Measurements from ENCODE around the gene PRTG.
"Not testable (repeated sequence)": the region's sequence is repeated elsewhere in the genome, so short reads cannot be mapped to it uniquely, and the experiment has no call there.

PRTG gene

DNA sequence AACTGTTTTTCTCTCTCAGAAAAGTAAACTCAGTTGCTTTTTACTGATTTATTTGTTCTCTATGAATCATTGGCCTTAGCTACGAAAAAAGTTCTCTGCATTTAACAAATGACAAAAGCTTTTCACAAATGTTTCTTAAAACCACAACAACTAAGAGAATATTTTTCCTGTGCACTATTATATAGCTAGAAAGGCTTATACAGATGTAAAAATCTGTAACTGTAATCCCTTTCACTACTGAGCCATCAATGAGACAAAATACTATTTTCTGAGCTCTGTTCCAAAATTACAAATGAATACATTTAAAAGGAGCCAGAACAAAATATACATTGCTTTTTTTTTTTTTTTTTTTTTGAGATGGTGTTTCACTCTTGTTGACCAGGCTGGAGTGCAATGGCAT is 109.2 kb downstream of the PRTG start:
- no peak for DNase-seq (ENCODE audit: low spot score)

DNA sequence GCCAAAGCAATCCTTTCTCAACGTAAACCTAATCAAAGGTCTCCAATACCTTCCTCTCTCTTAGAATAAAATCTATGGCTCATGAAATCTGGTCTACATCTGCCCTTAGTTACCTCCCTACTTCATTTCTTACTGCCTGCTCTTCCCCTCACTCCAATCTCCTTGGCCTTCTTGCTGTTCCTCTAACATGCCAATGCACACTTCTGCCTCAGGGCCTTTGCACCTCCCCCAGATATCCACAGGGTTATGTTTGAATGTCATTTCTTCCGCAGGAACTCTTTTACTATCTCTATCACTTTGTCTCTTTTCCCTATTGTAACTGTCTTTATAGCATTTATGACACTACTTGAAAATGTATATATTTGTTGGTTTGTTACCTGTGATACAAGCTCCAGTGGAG is 110.5 kb downstream of the PRTG start:
- no peak for DNase-seq (ENCODE audit: low spot score)

DNA sequence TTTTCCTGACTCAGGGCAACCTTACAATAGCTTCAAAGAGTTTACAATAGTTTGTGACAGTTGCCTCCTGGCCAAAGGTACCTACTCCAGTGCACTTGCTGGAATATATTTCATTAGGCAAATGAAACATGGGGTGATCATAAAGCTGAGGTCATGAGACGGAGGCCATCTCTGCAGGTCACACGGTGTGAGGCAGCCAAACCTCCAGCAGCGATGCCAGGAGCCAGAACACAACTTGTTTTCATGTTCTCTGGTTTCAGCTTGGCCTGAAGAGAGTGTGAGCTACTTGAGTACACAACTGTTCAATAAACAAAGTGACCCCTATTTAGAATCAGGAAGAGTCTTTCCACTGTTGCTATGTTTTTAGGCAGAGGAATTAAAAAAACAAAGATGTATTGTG is 112.1 kb downstream of the PRTG start:
- DNase-seq (ENCODE audit: low spot score): no peak

DNA sequence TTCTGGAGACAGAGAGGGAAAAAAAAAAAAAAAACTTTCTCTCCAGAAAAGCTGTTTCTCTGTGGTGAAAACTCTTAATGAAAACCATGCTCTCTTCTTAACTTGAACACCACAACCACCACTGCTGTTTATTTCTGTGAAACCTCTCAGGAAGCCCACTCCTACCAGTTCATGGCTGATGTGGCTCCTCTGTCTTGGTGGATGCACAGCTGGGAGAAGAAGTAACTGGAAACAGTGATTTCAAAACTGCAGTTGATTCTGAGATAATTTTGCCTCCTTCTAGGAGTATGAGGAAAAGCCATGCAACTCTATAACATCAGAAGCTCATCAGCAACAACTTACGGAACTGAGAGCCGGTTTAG is 114.6 kb downstream of the PRTG start:
- DNase-seq (ENCODE audit: low spot score): no peak

DNA sequence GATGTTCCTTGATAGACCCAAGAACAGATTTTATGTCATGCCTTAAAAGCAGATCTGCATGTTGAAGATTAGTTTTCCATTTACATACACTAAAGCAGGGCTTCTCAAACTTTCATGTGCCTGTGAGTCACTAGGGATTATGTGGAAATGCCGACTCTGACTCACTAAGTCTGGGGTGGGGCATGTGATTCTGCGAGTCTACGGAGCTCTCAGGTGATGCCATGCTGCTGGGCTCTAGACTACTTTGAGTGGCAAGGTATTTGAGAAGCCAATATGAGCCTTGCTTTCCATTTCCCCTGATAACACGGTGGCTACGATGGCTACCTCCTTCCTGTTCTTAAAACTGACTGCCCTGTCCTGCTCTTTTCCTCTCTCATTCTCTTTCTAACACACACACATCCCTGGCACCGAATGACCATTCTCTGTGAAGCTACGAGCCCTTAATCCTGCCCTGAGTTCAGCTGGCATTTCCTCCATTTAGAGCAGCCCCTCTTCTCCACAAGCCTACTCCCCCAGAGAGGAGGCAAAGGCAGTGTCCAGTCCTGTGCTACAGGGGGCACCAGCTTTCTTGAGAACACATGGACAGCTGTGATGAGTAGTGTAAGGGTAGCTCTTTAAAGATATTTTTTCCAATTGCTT is 115.1 kb downstream of the PRTG start:
- DNase-seq (ENCODE audit: low spot score): no peak

DNA sequence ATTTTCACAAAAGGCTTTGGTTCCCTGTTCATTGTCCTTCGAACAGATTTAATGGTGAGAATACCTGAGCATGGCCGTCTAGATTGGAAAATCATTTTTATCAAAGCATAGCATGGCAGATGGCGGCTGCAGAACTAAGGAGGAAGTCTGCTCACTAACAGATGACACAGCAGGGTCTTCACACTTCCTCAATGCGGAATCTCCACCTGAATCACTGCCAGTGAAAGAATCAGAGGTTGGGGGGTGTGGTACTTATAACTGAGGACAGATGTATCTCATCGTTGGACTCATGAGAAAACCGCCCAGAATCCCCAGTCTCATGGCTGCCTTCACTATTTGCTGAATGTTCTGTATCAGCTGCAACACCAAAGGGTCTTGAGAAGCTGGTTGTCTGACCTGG is 123.2 kb downstream of the PRTG start:
- DNase-seq (ENCODE audit: low spot score): no peak

DNA sequence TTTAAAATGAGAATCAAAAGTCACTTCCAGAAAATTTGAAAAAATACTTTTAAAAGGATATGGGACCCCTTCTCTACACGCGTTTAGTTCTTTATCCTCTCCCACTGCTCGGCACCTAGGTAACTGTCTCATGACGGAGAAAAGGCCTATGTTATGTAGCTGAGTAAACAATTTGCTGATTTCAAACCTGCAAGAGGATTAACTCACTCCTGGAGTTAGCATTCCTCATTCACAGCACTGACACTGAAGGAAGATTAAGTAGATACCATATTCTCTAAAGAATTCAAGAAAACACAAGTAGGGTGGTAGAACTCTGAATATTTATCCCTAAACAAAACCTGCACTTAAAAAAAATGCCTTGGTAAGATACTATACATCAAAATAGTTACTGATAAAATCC is 124.6 kb downstream of the PRTG start:
- no peak for DNase-seq (ENCODE audit: low spot score)

DNA sequence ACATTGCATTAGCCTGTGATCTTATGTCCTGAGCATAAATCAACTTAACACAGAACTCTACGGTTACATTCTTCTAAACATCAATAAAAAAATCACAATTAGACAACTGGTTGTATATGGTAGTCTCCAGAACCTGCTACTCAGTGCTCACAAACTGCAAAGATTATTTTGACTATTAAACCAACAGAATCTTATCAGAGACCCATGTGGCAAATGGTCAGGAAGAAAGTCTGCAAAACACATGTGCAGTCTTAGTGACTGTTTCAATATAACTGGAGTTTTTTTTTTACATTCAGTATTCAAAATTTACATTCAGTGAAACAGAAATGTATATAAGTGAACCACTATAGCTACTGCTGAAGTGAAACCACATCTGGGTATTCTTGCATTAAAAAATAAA is 127.5 kb downstream of the PRTG start:
- DNase-seq (ENCODE audit: low spot score): no peak

DNA sequence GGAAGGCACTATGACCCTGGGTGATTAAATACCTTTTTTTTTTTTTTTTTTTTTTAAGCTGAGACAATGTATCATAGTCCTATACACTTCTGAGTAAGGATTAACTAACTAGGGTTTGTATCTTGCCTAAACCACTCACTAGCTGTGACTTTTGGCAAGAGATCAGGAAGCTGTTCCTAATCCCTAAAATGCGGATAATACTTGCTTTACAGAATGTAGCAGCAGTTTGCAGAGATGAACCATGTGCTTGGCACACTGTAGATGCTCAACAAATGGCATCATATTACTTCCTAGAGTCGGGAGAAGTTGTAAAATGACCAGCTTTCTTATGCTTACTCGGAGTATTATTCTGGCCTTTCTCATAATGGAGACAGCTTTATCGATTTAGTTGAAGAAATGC is 129.2 kb downstream of the PRTG start:
- DNase-seq (ENCODE audit: low spot score): no peak

DNA sequence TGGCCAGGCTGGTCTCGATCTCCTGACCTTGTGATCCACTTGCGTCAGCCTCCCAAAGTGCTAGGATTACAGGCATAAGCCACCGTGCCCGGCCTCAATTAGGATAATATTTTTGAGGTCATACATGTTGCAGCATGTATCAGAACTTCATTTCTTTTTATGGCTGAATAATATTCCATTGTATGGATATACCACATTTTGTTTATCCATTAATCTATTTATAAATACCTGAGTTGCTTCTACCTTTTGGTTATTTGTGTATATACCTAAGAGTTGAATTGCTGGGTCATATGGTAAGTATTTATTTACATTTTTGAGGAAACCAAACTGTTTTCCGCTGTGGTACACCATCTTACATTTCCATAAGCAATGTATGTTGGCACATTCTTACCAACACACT is 136.7 kb downstream of the PRTG start:
- no peak for DNase-seq (ENCODE audit: low spot score)

DNA sequence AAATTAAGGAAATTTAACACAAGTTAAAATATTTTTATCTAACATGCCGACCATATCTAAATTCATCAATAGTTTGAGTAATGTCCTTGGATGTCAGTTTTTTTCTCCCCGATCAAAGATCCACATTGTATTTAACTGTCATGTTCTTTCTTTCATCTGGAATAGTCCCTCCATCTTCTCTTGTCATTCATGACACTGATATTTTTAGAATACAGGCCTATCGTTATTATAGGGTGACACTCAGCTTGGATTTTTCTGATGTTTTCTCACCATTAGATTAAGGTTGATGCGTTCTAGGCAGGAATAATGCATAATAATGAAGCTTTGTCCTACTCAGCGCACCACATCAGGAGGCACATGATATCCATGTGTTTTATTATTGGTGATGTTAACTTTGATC is 141.6 kb downstream of the PRTG start:
- DNase-seq (ENCODE audit: low spot score): no peak

DNA sequence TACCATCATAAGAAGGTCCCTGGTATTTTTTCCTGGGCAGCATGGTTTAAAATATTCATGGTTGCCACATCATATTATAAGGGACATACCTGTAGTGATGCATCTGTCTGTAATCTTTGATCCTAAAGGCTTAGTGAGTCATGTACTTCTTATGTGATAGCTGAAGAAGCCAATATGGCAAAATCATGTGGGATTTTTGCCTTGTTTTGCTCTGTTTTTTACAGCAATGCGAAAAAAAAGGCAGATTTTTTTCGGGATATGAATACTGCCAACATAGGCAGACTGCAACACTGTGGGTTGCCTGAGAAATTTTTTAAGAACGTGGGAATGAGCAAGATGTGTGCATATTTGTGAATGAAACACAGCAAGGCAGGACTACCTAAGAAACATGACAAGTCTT is 143.5 kb downstream of the PRTG start:
- DNase-seq (ENCODE audit: low spot score): no peak

DNA sequence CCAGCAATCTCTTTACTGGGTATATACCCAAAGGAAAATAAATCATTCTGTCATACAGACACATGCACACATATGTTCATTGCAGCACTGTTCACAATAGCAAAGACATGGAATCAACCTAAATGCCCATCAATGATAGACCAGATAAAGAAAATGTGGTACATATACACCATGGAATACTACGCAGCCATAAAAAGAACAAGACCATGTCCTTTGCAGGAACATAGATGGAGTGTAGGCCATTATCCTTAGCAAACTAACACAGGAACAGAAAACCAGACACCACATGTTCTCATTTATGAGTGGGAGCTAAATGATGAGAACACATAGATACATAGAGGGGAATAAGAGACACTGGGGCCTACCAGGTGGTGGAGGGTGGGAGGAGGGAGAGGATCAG is 149.9 kb downstream of the PRTG start:
- not testable (repeated sequence) for DNase-seq (ENCODE audit: low spot score)

DNA sequence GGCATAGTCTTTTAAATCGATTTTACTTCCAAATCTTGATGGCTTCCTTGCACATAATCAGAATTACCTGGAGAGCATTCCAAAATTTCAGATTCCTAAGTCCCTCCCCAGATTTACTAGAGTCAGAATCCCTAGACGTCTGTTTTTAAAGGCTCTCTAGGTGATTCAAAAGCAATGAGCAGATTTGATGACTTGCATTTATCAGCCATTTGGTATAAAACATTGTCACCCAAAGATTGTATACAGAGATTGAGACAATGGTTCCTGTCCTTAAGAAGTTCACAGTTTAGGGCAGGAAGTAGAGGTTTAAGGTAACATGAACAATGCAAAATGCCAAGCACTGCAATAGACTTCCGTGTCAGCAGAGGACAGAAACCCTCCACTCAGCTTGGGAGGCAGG is 152.2 kb downstream of the PRTG start:
- DNase-seq (ENCODE audit: low spot score): no peak

DNA sequence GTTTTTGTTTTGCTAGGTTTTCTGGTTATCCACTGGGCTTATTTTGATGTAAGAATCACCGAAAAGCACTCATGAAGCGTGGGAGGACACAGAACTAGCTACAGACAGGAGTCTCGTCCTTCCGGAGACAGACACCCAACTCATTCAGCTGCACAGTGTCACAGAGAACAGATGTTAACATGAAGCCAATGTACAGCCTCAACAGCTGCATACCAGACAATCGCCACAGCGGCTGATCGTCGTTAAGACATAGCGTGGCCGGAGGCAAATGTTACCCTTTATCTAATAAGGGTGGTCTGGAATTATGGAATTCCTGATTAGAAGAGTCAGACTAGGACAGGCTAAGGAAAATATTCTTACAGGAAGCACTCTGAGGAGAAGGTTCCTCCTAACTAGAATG is 153.7 kb downstream of the PRTG start:
- DNase-seq (ENCODE audit: low spot score): no peak

DNA sequence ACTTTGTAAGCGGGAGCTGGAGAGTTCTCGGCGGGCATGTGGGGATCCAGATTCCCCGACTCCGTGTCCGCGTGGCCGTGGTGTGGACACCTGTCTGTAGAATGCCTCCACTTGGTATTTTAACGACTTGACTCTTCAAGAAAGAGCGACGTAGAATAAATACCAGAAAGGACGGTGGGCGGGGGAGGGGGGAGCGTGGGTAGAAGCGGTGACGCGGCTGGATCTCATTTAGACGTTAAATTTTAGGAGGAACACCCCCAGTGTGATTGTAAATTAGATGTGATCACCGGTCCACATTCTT is 154.2 kb downstream of the PRTG start:
- no peak for DNase-seq (ENCODE audit: low spot score)

DNA sequence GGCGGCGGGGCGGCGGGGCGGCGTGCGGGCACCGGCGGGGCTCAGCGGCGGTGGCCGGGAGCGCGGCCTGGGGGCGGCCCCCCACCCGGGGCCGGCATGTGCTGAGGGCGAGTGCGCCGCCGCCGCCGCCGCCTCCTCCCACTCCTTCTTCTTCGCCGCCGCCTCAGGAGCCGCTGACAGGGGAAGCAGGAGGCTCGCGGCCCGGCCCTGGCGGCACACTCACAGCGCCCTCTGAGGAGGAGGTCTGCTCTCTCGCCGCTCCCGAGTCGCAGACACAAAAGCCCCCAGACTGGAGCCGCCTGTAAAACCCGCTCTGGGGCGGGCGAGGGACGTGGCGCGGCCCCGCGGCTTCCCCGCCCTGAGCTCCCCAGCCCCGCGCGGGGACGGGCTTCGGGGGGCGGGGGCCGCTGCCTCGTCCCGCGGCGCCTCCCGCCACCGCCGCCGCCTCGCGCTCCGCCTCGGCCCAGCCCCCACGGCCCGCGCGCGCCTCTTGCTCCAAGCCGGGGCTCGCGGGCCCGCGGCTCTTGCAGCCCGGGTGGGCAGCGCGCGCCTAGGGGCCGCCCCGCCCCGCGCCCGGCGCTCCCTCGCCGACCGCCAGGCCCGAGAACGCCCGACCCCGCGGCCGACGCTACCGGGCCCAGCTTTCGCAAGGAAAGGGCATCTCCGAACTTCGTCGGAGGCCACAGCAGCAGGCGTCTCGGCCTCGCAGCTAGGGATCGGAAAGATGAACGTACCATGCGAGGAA is 154.7 kb downstream of the PRTG start, which contains the start of gene PYGO1:
PYGO1 (minus strand) TSS at position 276 of the 745 bp plus-strand sequence. CDS start 462 bp downstream, outside the sequence.
- DNase-seq (ENCODE audit: low spot score): peak; percentile 61

DNA sequence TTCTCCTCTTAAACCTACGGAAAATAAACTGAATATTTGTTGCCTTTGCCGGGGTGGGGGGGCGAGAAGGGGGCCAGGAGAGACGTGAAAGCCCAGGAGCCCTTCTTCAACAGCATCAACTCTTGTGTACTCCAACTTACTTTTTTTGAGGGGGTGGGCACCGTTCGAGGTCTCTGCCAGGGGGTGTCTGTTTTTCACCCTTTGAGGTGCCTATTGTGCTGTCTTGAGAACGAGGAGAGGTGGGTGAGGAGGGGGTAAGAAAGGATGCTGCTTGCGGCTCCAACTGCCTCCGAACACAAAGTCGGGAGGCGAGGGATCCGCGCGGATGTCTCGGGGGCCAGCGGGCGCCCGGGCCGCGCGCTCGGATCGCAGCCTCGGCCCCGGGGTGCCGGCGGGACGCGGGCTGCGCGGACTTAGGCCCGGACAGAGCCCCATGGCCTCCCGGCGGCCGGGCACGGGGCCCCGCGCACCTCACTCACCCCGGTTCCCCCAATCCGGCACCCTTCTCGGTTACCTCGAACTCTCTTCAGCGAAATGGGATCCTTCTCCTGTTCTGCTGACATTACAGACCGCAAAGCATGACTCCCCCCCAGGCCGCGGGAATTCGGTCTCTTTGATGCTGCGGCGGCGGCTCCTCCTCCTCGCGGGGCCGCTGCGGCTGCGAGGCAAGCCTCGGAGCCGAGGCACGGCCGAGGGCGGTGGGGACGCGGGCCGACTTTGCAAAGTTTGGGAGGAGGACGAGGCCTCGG is 155.5 kb downstream of the PRTG start:
- peak; percentile 34 for DNase-seq (ENCODE audit: low spot score)

DNA sequence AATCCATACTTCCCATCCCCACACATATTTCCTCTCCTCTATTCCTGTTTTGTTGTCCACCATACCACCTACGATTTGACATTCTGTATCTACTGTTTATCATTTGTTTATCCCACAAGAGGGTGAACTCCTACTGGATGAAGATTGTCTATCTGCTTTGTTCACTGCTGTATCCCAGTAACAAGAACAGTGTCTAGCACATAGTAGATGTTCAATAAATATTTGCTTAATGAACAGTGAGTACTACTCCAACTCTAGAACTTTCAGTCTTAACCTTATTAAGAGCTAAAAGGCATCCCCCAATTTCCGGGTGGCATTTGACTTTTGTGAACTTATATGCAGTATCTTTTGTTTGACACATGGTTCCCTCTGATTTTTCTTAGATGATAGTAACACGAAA is 156.1 kb downstream of the PRTG start:
- no peak for DNase-seq (ENCODE audit: low spot score)

DNA sequence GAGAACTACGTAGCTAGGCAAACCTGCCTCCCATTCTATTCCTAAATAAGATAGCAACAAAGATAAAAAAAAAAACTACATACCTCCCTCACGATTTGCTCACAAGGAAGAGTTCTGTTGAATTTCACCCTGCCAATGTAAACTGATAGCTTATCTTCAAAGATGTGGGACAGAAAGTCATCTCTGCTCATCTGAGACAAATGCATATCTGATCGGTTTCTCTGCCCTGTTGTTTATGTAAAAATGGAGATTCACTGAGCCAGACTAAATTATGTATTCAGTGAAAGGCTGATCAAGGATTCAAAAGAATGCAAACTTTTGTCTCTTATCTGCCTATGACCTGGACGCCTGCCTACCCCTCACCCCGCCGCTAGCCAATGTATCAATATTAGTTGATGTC is 166.0 kb downstream of the PRTG start:
- no peak for DNase-seq (ENCODE audit: low spot score)

DNA sequence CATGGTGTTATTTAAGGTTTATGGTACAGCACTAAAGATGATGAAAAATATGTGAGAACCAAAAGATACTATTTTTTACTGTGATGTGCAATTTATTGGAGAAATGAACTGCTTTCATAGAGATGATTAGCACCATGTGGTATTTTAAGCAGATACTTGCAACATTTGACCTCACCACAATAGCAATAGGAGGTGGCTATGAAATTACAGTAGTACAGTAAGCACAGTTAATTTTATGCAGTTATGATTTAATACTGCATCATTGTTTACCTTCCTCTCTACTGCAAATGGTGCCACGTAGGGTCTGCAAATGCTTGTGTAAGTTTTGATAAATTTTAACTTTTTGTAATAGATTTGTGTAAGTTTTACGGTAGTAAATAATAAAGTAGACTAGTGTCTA is 168.9 kb downstream of the PRTG start:
- no peak for DNase-seq (ENCODE audit: low spot score)

DNA sequence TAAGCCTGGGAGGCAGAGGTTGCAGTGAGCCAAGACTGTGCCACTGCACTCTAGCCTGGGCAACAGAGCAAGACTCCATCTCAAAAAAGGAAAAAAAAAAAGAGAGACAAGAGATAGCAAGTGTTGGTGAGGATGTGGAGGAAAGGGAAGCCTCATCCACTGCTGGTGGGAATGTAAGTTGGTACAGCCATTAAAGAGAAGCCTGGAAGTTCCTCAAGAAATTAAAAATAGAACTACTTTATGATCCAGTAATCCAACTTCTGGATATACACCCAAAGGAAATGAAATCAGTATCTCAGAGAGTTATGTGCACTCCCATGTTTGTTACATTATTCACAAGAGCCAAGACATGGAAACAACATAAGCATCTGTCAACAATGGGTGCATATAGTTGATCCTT is 169.7 kb downstream of the PRTG start:
- no peak for DNase-seq (ENCODE audit: low spot score)

DNA sequence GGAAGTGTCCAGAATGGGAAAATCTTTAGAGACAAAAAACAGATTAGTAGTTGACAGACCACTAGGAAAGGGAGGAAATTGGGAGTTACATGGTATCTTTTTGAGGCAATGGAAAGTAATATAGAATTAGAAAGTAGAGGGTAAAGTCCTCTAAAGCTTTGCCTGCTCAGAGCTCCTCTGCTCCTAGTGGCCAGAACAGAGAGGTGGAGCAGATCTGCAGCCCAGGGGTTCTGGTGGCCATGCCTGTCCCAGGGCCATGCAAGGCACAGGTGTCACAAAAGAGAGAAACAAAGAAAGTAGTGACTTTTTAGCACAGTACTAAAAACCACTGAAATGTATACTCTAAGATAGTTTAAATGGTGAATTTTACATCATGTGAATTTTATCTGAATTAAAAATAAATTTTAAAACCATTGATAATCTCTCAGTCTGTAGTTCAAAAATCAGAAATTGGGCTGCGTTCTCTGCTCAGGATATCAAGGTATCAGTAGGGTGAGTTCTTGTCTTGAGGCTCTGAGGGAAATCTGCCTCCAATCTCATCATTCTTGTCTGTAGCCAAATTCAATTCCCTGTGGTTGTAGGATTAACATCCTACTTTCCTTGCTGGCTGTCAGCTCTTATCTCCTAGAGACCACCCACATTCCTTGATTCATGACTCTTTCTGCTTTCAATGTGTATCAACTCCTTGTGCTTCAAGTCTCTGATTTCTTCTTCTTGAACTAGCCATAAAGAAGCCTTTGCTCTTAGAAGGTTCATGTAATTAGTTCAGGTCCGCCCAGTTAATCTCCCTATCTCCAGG is 178.4 kb downstream of the PRTG start:
- no peak for DNase-seq (ENCODE audit: low spot score)

Measured in germinal center (tissue), 1 donor.